KMS-11 (cell line): Measurements from ENCODE around the gene RAB8B.

ENCODE experiments used
- H2AFZ ChIP-seq: fragments of 200-600 bp; sonication (generic); 2 replicates; pipeline ENCODE4 v1.6.1; 2016; ENCODE audit warnings: antibody characterized with exemption, mixed run types, low read depth
- H3K27ac ChIP-seq: fragments of 200-600 bp; sonication (generic); 2 replicates; pipeline ENCODE4 v1.6.1; 2016; ENCODE audit warnings: mild to moderate bottlenecking, mixed run types
- H3K27me3 ChIP-seq: fragments of 200-600 bp; sonication (generic); 2 replicates; pipeline ENCODE4 v1.6.1; 2017; ENCODE audit warnings: mild to moderate bottlenecking, low read depth, mixed run types, moderate library complexity; ENCODE audit not compliant: insufficient read depth
- H3K36me3 ChIP-seq: fragments of 200-600 bp; sonication (generic); 2 replicates; pipeline ENCODE4 v1.6.1; 2017; ENCODE audit warnings: mild to moderate bottlenecking, mixed run types; ENCODE audit not compliant: insufficient read depth
- H3K4me1 ChIP-seq: fragments of 200-600 bp; sonication (generic); 2 replicates; pipeline ENCODE4 v1.6.1; 2016; ENCODE audit warnings: mild to moderate bottlenecking, low read depth, mixed run types; ENCODE audit not compliant: poor library complexity, severe bottlenecking
- H3K4me2 ChIP-seq: fragments of 200-600 bp; sonication (generic); 2 replicates; pipeline ENCODE4 v1.7.0; 2016; ENCODE audit warnings: mild to moderate bottlenecking, mixed run types
- H3K4me3 ChIP-seq: fragments of 200-600 bp; sonication (generic); IDR thresholded peaks from 2 replicates; pipeline ENCODE4 v1.6.1; 2017; ENCODE audit warnings: low read depth, low read length, mixed read lengths; ENCODE audit not compliant: insufficient read depth
- H3K79me2 ChIP-seq: fragments of 200-600 bp; sonication (generic); 2 replicates; pipeline ENCODE4 v1.6.1; 2016; ENCODE audit warnings: low read depth, mixed run types; ENCODE audit not compliant: insufficient read depth
- H3K9ac ChIP-seq: fragments of 200-600 bp; sonication (generic); 2 replicates; pipeline ENCODE4 v1.6.1; 2016; ENCODE audit warnings: mild to moderate bottlenecking, mixed run types
- H4K20me1 ChIP-seq: fragments of 200-600 bp; sonication (generic); 2 replicates; pipeline ENCODE4 v1.6.1; 2016; ENCODE audit warnings: mild to moderate bottlenecking, mixed run types; ENCODE audit not compliant: insufficient read depth
- CTCF ChIP-seq: fragments of 200-600 bp; sonication (generic); conservative IDR thresholded peaks from 2 replicates; pipeline ENCODE4 v1.6.1; 2017; ENCODE audit warnings: low read depth, mild to moderate bottlenecking, antibody characterized with exemption, low read length, moderate library complexity, mixed read lengths

The RAB8B gene

GRCh38 chr15:63210151-63211091, 21.0 kb downstream of the RAB8B start:
- Histone ChIP-seq H3K4me2 (no peak overlapping the region), H3K4me3 (no peak overlapping the region), H3K79me2 (no peaks in the 10 kb centered on the region), H3K27ac (no peak overlapping the region), H2AFZ (no peak overlapping the region), H4K20me1 (no peaks in the 10 kb centered on the region), H3K27me3 (no peaks in the 10 kb centered on the region), H3K36me3 (no peaks in the 10 kb centered on the region), H3K9ac (no peak overlapping the region), H3K4me1 (peaks cover 5% of the 10 kb centered on the region)
- TF ChIP-seq CTCF = no peak

- H3K79me2 ChIP-seq = no peaks in the 10 kb centered on the region
- peaks cover 5% of the 10 kb centered on the region for H3K4me1 ChIP-seq
- no peak overlapping the region for H3K9ac ChIP-seq
- H3K27me3 ChIP-seq = no peaks in the 10 kb centered on the region
- H4K20me1 ChIP-seq = no peaks in the 10 kb centered on the region
- no peak overlapping the region for H3K4me3 ChIP-seq
- H3K27ac ChIP-seq = no peak overlapping the region
- H2AFZ ChIP-seq = no peak overlapping the region
- no peak overlapping the region for H3K4me2 ChIP-seq
- no peak for TF ChIP-seq CTCF
- no peaks in the 10 kb centered on the region for H3K36me3 ChIP-seq
These were observed 21.7 kb downstream of the RAB8B start for GRCh38 chr15:63211092-63211490.

GRCh38 chr15:63211549-63211948, 22.1 kb downstream of the RAB8B start:
- Histone ChIP-seq H4K20me1 (no peaks in the 10 kb centered on the region), H2AFZ (no peak overlapping the region), H3K4me3 (no peak overlapping the region), H3K79me2 (no peaks in the 10 kb centered on the region), H3K36me3 (no peaks in the 10 kb centered on the region), H3K4me2 (no peak overlapping the region), H3K27me3 (no peaks in the 10 kb centered on the region), H3K9ac (no peak overlapping the region), H3K27ac (no peak overlapping the region), H3K4me1 (peaks cover 5% of the 10 kb centered on the region)
- TF ChIP-seq CTCF = no peak

GRCh38 chr15:63212050-63213004, 22.9 kb downstream of the RAB8B start:
- Histone ChIP-seq H3K79me2 (no peaks in the 10 kb centered on the region), H3K27ac (no peak overlapping the region), H3K9ac (no peak overlapping the region), H3K4me3 (no peak overlapping the region), H3K36me3 (no peaks in the 10 kb centered on the region), H3K4me2 (no peak overlapping the region), H3K4me1 (peaks cover 5% of the 10 kb centered on the region), H3K27me3 (no peaks in the 10 kb centered on the region), H2AFZ (no peak overlapping the region), H4K20me1 (no peaks in the 10 kb centered on the region)
- no peak for TF ChIP-seq CTCF
